DOHH2 (cell line): ENCODE results near the gene KCTD21.

ENCODE experiments used
- EZH2phosphoT487 ChIP-seq: fragments of 200-600 bp; sonication (generic); IDR thresholded peaks from 2 replicates; pipeline ENCODE4 v1.6.1; 2017; ENCODE audit warnings: borderline replicate concordance, mild to moderate bottlenecking, antibody characterized with exemption, low read length, moderate library complexity, mixed read lengths
- TF ChIP-seq, protein P1 (sequence below): fragments of 200-600 bp; sonication (generic); IDR thresholded peaks from one replicate; pipeline ENCODE4 v1.5.1; 2014; ENCODE audit warnings: antibody characterized with exemption, mild to moderate bottlenecking, low read depth, low read length; ENCODE audit not compliant: poor library complexity, severe bottlenecking

DNA sequence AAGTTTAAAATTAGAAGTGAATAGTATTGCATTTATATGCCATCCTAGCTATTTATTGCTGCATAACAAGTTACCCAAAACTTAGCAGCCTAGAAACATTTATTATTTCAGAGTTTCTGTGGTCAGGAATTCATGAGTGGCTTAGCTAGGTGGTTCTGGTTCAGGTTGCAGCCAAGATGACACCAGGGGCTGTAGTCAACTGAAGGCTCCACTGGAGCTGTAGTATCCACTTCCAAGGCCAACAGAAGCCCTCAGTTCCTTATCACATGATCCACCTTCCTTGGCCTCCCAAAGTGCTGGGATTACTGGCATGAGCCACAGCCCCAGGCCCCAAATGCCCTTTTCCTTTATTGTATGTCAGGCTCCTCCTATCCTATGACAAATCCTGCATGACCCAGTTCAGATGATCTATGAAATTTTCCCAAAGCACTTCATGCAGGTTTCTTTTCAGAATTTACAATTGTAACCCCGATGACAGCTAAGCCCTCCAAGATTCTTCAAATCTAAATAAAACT lies 42.9 kb downstream of the KCTD21 start:
- TF ChIP-seq, protein P1, sequence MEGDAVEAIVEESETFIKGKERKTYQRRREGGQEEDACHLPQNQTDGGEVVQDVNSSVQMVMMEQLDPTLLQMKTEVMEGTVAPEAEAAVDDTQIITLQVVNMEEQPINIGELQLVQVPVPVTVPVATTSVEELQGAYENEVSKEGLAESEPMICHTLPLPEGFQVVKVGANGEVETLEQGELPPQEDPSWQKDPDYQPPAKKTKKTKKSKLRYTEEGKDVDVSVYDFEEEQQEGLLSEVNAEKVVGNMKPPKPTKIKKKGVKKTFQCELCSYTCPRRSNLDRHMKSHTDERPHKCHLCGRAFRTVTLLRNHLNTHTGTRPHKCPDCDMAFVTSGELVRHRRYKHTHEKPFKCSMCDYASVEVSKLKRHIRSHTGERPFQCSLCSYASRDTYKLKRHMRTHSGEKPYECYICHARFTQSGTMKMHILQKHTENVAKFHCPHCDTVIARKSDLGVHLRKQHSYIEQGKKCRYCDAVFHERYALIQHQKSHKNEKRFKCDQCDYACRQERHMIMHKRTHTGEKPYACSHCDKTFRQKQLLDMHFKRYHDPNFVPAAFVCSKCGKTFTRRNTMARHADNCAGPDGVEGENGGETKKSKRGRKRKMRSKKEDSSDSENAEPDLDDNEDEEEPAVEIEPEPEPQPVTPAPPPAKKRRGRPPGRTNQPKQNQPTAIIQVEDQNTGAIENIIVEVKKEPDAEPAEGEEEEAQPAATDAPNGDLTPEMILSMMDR: no peak
- no peak for TF ChIP-seq EZH2phosphoT487
